GM23248 (cell line): ENCODE data around the gene ZDHHC20.

Experiments
- EZH2 ChIP-seq: fragments of 200-600 bp; sonication (generic); IDR thresholded peaks from 2 replicates; pipeline ENCODE4 v1.6.1; 2018; ENCODE audit warnings: antibody characterized with exemption, mild to moderate bottlenecking; ENCODE audit not compliant: insufficient read depth, poor library complexity, severe bottlenecking
- EZH2phosphoT487 ChIP-seq: fragments of 200-600 bp; sonication (generic); IDR thresholded peaks from 2 replicates; pipeline ENCODE4 v1.6.1; 2018; ENCODE audit warnings: antibody characterized with exemption, moderate library complexity, mild to moderate bottlenecking, low read depth; ENCODE audit not compliant: insufficient read depth

DNA sequence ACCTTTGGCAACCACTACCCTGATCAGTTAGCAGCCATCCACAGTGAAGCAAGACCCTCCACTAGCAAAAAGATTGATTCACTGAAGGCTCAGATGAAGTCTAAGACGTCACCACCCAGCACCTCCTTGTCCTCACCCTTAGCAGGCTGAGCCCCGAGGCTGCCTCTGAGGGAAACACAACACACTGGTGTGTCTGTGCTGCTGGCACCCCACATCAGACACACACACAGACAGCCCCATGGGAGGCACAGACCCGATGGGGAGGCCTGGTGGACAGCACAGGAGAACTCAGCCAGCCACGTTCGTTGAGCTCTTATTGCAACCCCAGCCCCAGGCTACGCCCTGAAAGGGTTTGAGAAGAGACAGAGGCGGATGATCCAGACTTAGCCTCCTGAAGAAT lies 94.7 kb downstream of the ZDHHC20 start:
- TF ChIP-seq EZH2phosphoT487 (no peak), EZH2 (no peak)
